ENCODE results near the gene IL12RB1. TPM values are rescaled to one million over a fixed set of nuclear protein-coding genes. Genes with fewer than 3 reads are reported as not detected.

The IL12RB1 gene
- total RNA-seq, 1 experiment from 2014 or later: 0.36 TPM

DNA sequence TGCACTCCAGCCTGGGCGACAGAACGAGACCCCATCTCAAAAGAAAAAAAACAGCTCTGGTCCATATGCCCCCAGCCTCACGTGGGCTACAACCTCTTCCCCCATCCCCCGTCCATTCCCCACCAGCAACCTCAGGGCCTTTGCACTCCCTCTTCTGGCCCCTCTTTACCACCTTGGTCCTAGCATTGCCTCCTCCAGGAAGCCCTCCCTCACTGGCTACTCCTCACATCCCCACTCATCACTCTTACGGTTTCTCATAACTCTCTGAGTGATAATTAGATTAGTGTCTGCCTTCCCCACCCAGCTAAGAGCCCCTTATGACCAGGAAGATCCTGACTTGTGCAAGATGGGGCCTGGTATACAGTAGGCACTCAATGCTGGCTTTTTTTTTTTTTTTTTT, 30.8 kb downstream of the IL12RB1 start:
- no peak overlapping the region for H3K27ac ChIP-seq (ENCODE audit: low read length)
- CTCF ChIA-PET: interaction anchor here (0.6 kb wide), 2 partner anchors 40 to 331 kb away, joined by 3 to 8 read pairs; no protein-coding TSS in a partner anchor

DNA sequence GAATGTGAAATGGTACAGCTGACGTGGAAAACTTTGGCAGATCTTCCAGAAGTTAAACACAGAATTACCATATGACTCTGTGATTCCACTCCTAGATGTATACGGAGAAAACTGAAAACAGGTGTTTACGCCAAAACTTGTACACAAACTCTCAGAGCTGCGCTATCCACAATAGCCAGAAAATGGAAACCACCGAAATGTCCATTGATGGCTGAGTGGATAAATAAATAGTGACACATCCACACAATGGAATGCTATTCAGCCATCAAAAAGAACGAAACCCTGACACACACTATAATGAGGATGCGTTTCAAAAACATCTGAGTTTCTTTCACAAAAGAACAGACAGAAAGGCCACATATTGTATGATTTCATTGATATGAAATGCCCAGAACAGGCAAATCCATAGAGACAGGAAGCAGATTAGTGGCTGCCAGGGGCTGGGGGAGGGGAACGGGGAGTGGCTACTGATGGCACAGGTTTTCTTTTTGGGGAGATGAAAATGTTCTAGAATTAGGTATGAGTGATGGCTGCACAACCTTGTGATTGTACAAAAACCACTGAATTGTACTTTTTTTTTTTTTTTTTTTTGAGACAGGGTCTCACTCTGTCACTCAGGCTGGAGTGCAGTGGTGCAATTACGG, 33.0 kb downstream of the IL12RB1 start:
- no peaks in the 10 kb centered on the region for H3K9me3 ChIP-seq (ENCODE audit: control insufficient read depth, insufficient read depth, low read depth, low read length)
- 0 out of 2 replicates have a peak, but pooled peaks cover 5% of the 10 kb centered on the region for H3K4me1 ChIP-seq (ENCODE audit: control insufficient read depth, insufficient read depth, low read length)
- intact Hi-C loops (cut with micrococcal nuclease; ENCODE audit: unreplicated experiment): no loop called here
- CTCF ChIA-PET: interaction anchor here (0.7 kb wide), 1 partner anchor 28 kb away, joined by 9 read pairs; no protein-coding TSS in a partner anchor
- TF ChIP-seq, protein P1, sequence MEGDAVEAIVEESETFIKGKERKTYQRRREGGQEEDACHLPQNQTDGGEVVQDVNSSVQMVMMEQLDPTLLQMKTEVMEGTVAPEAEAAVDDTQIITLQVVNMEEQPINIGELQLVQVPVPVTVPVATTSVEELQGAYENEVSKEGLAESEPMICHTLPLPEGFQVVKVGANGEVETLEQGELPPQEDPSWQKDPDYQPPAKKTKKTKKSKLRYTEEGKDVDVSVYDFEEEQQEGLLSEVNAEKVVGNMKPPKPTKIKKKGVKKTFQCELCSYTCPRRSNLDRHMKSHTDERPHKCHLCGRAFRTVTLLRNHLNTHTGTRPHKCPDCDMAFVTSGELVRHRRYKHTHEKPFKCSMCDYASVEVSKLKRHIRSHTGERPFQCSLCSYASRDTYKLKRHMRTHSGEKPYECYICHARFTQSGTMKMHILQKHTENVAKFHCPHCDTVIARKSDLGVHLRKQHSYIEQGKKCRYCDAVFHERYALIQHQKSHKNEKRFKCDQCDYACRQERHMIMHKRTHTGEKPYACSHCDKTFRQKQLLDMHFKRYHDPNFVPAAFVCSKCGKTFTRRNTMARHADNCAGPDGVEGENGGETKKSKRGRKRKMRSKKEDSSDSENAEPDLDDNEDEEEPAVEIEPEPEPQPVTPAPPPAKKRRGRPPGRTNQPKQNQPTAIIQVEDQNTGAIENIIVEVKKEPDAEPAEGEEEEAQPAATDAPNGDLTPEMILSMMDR (IDR thresholded peaks at IDR 0.05): no peak
- TF ChIP-seq TCF7L2 (IDR thresholded peaks at IDR 0.05; ENCODE audit: low read depth, low read length): no peak
- TF ChIP-seq SIN3A (IDR thresholded peaks at IDR 0.05; ENCODE audit: borderline replicate concordance, insufficient read depth, low read depth, low read length): no peak
- TF ChIP-seq, protein P2, sequence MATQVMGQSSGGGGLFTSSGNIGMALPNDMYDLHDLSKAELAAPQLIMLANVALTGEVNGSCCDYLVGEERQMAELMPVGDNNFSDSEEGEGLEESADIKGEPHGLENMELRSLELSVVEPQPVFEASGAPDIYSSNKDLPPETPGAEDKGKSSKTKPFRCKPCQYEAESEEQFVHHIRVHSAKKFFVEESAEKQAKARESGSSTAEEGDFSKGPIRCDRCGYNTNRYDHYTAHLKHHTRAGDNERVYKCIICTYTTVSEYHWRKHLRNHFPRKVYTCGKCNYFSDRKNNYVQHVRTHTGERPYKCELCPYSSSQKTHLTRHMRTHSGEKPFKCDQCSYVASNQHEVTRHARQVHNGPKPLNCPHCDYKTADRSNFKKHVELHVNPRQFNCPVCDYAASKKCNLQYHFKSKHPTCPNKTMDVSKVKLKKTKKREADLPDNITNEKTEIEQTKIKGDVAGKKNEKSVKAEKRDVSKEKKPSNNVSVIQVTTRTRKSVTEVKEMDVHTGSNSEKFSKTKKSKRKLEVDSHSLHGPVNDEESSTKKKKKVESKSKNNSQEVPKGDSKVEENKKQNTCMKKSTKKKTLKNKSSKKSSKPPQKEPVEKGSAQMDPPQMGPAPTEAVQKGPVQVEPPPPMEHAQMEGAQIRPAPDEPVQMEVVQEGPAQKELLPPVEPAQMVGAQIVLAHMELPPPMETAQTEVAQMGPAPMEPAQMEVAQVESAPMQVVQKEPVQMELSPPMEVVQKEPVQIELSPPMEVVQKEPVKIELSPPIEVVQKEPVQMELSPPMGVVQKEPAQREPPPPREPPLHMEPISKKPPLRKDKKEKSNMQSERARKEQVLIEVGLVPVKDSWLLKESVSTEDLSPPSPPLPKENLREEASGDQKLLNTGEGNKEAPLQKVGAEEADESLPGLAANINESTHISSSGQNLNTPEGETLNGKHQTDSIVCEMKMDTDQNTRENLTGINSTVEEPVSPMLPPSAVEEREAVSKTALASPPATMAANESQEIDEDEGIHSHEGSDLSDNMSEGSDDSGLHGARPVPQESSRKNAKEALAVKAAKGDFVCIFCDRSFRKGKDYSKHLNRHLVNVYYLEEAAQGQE (IDR thresholded peaks at IDR 0.05; ENCODE audit: insufficient read depth in 1 of 2, low read depth in 2 of 2, low read length in 1 of 2): no peak
- TF ChIP-seq POLR2AphosphoS5 (IDR thresholded peaks at IDR 0.05; ENCODE audit: low read depth, low read length): no peak
- BruUV-seq (replicated peaks): no TSS peak
- peak overlapping the region; percentile 49; the same call in 1 of the 2 replicates for H3K27ac ChIP-seq (ENCODE audit: low read length)
- DNase-seq (ENCODE audit: low read depth, low spot score) (no peak), ATAC-seq (peak; percentile 43; the same call in 1 of the 2 replicates)
- POLR2A ChIA-PET: no interaction called here
- H3K4me3 ChIP-seq (ENCODE audit: low read depth in 2 of 2, low read length in 2 of 2): no peak overlapping the region
- H3K36me3 ChIP-seq (ENCODE audit: control insufficient read depth, insufficient read depth, low read length): no peaks in the 10 kb centered on the region
- in situ Hi-C loops (cut with HindIII; ENCODE audit: low pct_unique_long_range_greater_than_20kb, low sequenced_read_pairs): no loop called here
- no peaks in the 10 kb centered on the region for H3K27me3 ChIP-seq (ENCODE audit: control insufficient read depth, insufficient read depth, low read length)

More for the DNA sequence above, 30.8 kb downstream of the IL12RB1 start:
- Histone ChIP-seq H3K4me1 (ENCODE audit: control insufficient read depth, insufficient read depth, low read length) (0 out of 2 replicates have a peak, but pooled peaks cover 5% of the 10 kb centered on the region), H3K27me3 (ENCODE audit: control insufficient read depth, insufficient read depth, low read length) (no peaks in the 10 kb centered on the region), H3K9me3 (ENCODE audit: control insufficient read depth, insufficient read depth, low read depth, low read length) (no peaks in the 10 kb centered on the region), H3K4me3 (ENCODE audit: low read depth in 2 of 2, low read length in 2 of 2) (no peak overlapping the region), H3K36me3 (ENCODE audit: control insufficient read depth, insufficient read depth, low read length) (no peaks in the 10 kb centered on the region)
- no TSS peak for BruUV-seq (replicated peaks)
- TF ChIP-seq POLR2AphosphoS5 (IDR thresholded peaks at IDR 0.05; ENCODE audit: low read depth, low read length) (no peak), SIN3A (IDR thresholded peaks at IDR 0.05; ENCODE audit: borderline replicate concordance, insufficient read depth, low read depth, low read length) (no peak)
- POLR2A ChIA-PET: no interaction called here
- ATAC-seq: no peak
- intact Hi-C loops (cut with micrococcal nuclease; ENCODE audit: unreplicated experiment): no loop called here
- in situ Hi-C loops (cut with HindIII; ENCODE audit: low pct_unique_long_range_greater_than_20kb, low sequenced_read_pairs): no loop called here
- no peak for DNase-seq (ENCODE audit: low read depth, low spot score)

DNA sequence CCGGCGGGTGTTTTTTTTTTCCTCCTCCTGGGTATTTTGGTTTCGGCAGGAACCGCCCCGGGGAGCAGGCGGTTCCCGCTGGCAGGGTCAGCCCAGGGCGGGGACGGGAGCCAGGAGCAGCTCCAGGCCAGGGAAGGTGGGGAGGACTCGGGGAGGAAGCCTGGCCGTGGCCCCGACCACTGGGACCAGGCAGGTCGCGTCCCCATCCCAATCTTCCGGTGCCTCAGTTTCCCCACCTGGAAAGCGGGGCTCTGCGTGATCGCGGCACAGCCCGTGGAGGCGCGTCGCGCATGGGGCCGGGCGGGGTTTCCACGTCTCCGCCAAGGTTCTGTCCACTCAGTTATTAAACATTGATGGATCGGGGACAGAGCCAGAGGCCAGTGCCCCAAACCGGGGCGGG, 34.8 kb downstream of the IL12RB1 start:
- H3K4me3 ChIP-seq (ENCODE audit: low read depth in 2 of 2, low read length in 2 of 2): no peak overlapping the region
- CTCF ChIA-PET: no interaction called here
- no TSS peak for BruUV-seq (replicated peaks)
- H3K27me3 ChIP-seq (ENCODE audit: control insufficient read depth, insufficient read depth, low read length): no peaks in the 10 kb centered on the region
- TF ChIP-seq TCF7L2 (IDR thresholded peaks at IDR 0.05; ENCODE audit: low read depth, low read length) (no peak), SIN3A (IDR thresholded peaks at IDR 0.05; ENCODE audit: borderline replicate concordance, insufficient read depth, low read depth, low read length) (no peak), POLR2AphosphoS5 (IDR thresholded peaks at IDR 0.05; ENCODE audit: low read depth, low read length) (no peak)
- TF ChIP-seq, protein P1 (IDR thresholded peaks at IDR 0.05): no peak
- TF ChIP-seq, protein P2 (IDR thresholded peaks at IDR 0.05; ENCODE audit: insufficient read depth in 1 of 2, low read depth in 2 of 2, low read length in 1 of 2): no peak
- no peak for DNase-seq (ENCODE audit: low read depth, low spot score)
- POLR2A ChIA-PET: no interaction called here
- in situ Hi-C loops (cut with HindIII; ENCODE audit: low pct_unique_long_range_greater_than_20kb, low sequenced_read_pairs): no loop called here
- H3K36me3 ChIP-seq (ENCODE audit: control insufficient read depth, insufficient read depth, low read length): no peaks in the 10 kb centered on the region
- H3K4me1 ChIP-seq (ENCODE audit: control insufficient read depth, insufficient read depth, low read length): peaks cover 9% of the 10 kb centered on the region
- intact Hi-C loops (cut with micrococcal nuclease; ENCODE audit: unreplicated experiment): no loop called here
- ATAC-seq: no peak
- H3K27ac ChIP-seq (ENCODE audit: low read length): no peak overlapping the region
- H3K9me3 ChIP-seq (ENCODE audit: control insufficient read depth, insufficient read depth, low read depth, low read length): no peaks in the 10 kb centered on the region
